ENCODE measurements around the gene ZCCHC7.

The ZCCHC7 gene

DNA sequence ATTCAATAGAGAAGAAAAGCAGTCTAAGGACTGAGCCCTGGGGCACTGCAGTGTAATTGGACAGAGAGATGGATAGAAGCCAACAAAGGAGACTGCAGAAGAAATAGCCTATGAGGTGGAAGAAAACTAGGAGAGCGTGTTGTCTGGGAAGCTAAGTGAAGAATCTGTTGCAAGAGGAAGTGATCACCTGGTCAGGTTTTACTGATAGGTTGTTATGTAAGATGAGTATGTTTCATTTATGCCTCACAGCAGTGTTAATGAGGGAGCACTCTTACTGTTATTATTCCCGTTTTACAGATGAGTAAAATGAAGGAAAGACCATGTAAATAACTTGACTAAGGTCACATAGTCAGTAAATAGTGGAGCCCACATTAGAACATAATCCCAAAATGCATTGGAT, 222.1 kb downstream of the ZCCHC7 start:
- no peak for DNase-seq

- no peak for DNase-seq
Observed at GRCh38 chr9:37342895-37343294, 222.5 kb downstream of the ZCCHC7 start.

DNA sequence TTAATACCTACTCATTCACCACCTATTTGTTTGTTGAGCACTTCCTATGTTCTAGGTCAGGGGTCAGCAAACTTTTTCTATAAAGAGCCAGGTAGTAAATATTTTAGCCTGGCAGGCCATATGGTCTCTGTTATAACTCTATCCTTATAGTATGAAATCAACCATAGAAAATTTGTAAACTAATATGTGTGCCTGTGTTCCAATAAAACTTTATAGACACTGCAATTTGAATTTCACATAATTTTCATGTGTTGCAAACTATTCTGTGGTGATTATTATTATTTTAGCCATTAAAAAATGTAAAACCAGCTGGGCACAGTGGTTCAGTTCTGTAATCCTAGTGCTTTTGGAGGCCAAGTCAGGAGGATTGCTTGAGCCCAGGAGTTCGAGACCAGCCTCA, 223.3 kb downstream of the ZCCHC7 start:
- DNase-seq = no peak

DNA sequence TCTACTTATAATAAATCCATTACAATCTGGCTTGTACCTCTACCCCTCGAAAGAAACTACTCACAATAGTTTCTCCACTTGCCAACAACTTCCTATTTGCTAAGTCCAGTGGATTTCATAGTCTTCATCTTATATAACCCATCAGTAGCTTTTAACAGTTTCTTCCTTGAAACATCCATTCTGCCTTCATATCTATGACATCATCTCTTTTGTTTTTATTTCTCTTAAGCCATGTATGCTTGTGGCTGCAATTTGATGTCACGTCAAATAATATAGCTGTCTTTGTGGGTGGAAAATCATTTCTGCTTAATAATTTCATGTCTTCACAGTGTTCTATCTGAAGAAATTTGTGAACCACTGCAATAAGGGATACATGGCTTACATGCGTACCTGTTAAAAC, 224.7 kb downstream of the ZCCHC7 start:
- no peak for DNase-seq

- DNase-seq = no peak
Observed at GRCh38 chr9:37348917-37349316, 228.5 kb downstream of the ZCCHC7 start.

- DNase-seq = no peak
Observed at GRCh38 chr9:37350486-37351190, 230.3 kb downstream of the ZCCHC7 start.

DNA sequence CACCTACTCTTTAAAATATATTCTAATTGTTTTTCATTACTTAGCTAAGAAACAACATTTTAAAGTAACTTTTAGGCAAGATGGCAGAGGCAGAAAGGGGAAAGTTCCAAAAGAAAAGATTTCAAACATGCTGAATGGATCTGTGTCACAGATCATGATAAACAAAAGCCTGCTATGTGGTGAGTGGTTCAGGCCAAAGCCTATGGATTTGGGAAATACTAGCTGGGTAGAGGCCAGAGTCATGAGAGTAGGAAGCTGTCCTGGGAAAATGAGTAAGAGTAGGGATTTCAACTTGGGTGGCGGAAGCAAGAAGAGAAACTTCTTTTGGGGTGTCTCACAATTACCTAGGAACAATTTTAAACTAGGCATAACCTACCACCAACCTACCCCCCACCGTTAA, 233.4 kb downstream of the ZCCHC7 start:
- no peak for DNase-seq

DNA sequence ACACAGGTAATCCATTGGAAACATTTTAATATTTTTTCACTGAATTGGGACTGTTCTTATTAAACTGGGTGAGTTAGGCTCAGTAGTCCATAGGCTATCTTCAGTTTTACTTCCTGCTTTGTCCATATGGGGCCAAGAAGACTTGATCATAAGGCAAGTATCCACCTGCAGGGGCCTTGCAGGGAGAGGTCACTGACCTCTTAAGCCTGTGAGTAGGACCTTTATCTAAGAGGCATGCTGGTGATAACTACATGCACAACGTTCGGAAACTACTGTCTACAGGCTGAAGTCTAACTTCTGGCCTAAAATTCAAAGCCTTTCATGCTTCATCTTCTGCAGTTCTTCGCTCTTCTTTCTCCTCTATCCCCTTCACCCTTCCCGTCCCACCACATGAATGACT, 242.1 kb downstream of the ZCCHC7 start:
- no peak for DNase-seq

- no peak for DNase-seq
Observed at GRCh38 chr9:37363124-37363523, 242.8 kb downstream of the ZCCHC7 start.

- DNase-seq = no peak
Observed at GRCh38 chr9:37364136-37364535, 243.8 kb downstream of the ZCCHC7 start.

- peak; percentile 10 for DNase-seq
Observed at GRCh38 chr9:37364751-37365360, 244.5 kb downstream of the ZCCHC7 start.

DNA sequence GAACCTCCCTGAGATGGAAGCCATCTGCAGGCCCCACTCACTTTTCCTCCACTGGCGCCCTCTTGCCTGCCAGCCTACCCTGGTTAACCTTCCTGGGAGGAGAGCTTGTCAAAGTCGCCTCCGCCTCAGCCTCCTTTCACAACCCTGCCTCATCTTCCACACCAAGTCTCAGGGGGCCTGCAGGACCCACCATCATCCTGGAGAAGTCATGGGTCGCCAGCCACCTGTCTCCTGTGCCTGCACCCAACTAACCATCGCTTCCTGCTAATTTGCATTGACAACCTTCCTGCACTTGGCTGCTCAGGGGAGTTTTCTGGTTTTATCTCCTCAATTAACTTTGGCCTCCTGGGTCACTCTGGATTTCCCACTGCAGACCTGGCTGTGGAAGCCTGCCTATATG, 249.3 kb downstream of the ZCCHC7 start:
- no peak for DNase-seq

DNA sequence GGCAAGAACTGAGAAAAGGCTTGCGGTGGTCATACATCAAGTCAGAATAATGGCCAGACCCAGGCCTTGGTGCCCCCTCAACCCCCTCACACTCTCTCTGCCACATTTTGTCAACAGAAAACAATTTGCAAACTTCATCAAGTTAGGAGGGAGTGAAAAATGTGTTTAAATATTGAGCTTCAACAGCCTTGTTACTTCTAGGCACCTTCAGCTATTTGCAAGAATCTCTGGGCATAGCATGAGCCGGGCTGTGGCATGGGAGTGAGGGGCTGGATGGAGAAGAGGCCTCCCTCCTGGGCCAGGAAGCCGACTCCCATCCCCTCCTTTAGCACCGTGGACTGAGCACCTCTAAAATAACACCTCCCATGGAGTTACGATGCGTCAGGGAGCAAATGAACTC, 249.9 kb downstream of the ZCCHC7 start:
- DNase-seq = no peak

- DNase-seq = no peak
Observed at GRCh38 chr9:37370968-37371563, 250.7 kb downstream of the ZCCHC7 start.

DNA sequence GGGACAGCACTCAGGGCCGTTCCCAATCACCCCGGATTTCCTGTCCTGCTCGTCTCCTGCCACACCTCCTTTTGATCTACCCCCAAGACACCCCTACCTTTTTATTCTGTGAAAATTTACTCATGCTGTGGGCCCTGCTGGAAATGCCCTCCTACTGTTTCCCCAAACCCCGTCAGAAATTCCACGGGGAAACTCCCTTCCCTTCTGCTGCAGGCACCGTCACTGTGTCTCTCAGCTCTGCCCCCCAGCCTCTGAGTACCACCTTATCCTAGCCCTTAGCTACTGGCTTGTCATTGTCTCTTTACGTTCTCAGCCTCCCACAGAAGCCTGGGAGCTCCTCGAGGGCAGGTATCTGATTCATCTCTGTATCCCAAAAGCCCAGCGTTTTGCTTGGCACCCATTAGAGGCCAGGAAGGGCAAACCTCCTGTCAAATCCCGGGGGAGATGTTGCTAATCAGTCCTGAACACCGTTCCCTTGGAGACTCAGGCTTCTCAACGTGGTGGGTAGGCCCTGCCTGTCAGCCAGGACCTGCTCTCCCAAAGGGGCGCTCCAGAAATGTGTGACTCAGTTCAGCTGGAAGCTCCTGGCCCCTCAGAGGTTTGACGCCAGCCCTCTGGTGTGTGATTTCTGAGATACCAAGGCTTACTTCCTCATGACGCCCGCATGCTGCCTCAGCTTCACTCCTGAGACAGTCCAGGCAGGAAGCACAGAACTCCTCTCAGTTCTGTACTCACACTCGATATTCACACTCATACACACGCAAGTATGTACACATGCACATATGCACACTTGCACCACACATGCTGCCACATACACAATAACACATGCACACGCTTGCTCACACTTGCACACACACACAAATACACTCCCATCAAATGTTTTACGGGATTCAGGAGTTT, 251.4 kb downstream of the ZCCHC7 start:
- DNase-seq = no peak

- DNase-seq = no peak
Observed at GRCh38 chr9:37372839-37373238, 252.5 kb downstream of the ZCCHC7 start.

- no peak for DNase-seq
Observed at GRCh38 chr9:37373621-37374020, 253.2 kb downstream of the ZCCHC7 start.

GRCh38 chr9:37374892-37375291, 254.5 kb downstream of the ZCCHC7 start:
- DNase-seq = no peak

GRCh38 chr9:37377688-37378612, 257.6 kb downstream of the ZCCHC7 start:
- DNase-seq = no peak

- DNase-seq = no peak
Observed at GRCh38 chr9:37378613-37379004, 258.2 kb downstream of the ZCCHC7 start.

DNA sequence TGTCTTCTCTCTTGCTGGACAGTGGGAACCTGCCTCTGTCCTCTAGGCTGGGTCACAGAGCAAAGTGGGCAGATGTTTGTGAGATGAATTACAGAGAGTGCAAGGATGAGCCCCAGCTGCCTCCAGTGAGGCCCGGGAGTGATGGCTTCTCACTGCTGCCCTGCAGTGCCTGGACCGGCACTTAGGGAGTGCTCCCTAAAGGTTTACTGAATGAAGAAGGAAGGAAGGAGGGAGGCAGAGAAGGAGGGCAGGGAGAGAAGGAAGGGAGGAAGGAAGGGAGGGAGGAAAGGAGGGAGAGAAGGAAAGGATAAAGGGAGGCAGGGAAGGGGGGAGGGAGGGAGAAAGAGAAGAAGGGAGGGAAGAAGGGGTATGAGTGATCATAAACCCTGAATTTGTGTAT, 259.5 kb downstream of the ZCCHC7 start:
- DNase-seq = no peak

DNA sequence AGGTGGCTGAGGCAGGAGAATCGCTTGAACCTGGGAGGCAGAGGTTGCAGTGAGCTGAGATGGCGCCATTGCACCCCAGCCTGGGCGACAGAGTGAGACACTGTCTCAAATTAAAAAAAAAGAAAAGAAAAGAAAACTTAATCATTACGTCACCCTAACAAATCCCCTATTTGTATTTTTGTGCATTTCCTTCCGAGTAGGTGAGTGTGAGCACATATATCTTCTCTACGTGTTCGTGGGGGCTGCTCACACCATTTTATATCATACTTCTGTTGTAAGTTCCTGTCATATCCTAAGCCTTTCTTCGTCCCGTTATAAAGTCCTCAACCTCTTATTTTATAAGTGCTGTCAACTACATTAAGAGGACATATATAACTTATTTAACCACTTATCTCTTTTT, 260.2 kb downstream of the ZCCHC7 start:
- no peak for DNase-seq

Data from CD4-positive, alpha-beta T cell treated with Interleukin-10 for 1 hour (primary cell).